ENCODE data around the gene PLCH1.

The PLCH1 gene

GRCh38 chr3:155334914-155335723, 409.8 kb downstream of the PLCH1 start:
- DNase-seq (ENCODE audit: low spot score): no peak

- DNase-seq (ENCODE audit: low spot score): no peak
These were observed 410.5 kb downstream of the PLCH1 start for GRCh38 chr3:155334215-155334913.

DNA sequence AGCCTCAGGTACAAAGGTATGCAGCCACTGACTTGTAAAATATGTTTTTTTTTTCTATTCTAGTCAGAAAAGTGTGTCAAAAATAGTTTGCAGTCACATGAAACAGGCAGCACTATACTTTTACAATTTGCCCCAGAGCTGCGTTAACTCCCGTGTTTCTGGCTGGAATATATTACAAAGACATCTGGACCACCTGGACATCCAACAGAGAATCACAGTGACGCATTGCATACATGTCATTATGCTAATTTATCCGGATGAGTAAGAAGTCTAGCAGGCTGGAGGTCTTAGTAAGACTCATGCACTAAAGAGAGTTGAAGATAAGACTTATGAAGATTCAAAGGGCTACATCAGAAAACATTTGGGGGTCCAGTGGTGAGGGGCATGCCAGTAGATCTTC, 412.2 kb downstream of the PLCH1 start:
- DNase-seq (ENCODE audit: low spot score): no peak

GRCh38 chr3:155331078-155331477, 413.8 kb downstream of the PLCH1 start:
- no peak for DNase-seq (ENCODE audit: low spot score)

DNA sequence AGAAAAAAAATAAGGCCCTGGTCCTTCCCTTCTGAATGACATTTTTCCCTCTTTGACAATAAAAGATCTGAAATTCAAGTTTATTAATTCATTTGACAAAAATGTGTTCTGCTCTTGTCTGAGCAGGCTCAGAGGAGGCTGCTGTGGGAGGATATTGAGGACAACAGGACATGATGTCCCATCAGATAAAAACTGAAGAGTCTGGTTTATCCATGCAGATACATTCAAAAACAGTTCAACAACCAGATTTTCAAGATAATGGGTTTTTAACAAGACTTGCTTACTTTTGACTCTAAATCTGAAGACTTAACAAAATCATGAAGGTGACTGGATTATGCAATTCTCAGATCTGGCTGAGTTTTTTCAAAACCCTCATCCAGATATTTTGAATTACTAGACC, 414.5 kb downstream of the PLCH1 start:
- no peak for DNase-seq (ENCODE audit: low spot score)

DNA sequence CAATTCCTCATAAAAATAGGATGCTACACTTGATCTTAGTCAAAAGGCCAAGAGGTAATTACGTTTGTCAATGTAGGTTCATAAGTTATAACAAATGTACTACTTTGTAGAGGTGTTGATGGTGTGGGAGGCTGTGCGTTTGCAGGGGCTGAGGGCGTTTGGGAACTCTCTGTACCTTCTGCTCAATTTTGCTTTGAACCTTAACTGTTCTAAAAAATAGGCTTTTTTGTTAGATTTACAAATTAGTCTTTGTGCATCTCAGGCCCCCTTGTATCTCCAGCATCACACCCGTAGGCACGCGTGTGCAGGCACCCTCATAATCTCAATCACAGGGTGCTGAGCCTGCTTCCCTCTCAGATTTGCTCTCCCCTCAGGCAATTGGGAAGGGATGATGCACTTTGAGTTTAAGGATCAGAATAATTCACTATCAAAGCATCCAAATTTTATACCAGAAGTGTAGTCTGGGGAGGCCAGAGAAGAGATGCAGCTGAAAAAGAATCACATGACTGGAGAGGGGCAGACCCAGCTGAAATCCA, 415.3 kb downstream of the PLCH1 start:
- no peak for DNase-seq (ENCODE audit: low spot score)

DNA sequence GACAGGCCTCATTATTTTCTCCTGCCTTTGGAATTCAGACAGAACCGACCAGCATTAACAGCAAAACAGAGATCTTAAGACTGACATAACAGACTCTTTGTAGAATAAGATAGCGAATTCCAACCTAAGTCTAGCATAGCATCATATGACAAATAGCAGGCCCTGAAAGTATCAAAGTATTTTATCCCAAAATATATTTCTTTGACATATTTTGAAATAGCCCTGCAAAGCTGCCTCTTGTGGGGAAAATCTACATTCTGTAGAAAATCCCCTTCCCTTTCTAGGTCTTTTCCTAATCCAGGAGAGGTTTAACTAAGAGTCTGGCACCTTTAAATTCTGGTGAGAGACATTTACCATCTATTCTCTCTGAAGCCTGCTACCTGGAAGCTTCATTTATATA, 417.0 kb downstream of the PLCH1 start:
- no peak for DNase-seq (ENCODE audit: low spot score)

GRCh38 chr3:155327430-155327829, 417.4 kb downstream of the PLCH1 start:
- no peak for DNase-seq (ENCODE audit: low spot score)

DNA sequence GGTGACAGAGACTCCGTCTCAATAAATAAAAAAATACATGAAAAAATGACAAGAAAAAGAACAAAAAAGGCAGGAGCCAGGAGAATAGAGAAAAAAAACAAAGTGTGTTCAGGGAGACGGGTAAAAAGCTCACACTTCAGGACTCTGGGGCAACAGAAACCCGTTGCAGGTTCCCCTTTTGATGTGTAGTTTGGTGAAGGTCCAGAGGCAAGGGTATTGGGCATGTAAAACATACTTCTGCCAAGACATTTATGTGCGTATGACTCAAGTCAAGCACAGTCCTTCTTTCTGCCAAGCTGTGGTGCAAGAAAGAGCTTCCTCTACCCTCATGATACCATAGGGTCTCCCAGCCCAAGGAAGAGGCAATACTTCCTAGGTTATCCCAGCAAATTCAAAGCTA, 418.0 kb downstream of the PLCH1 start:
- DNase-seq (ENCODE audit: low spot score): no peak

DNA sequence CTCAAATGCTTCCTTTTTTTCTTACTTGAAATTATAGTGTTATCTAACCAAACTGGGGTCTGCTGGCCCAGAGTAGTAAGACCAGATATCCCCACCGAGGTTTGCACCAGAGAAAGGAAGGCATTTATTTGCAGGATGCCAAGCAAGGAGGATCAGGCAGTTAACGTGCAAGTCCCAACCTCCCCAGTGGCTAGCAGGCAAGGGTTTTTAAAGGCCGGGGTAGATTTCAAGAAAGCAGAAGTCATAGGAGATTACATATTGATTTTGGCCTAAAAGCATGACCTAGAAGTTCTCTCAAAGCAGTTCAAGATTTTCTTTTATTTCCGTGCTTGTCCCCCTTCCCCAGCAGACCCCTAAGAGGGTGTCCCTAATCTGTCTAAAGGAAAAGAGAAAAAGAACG, 418.6 kb downstream of the PLCH1 start:
- no peak for DNase-seq (ENCODE audit: low spot score)
